ENCODE data around the gene C5orf47.

DNA sequence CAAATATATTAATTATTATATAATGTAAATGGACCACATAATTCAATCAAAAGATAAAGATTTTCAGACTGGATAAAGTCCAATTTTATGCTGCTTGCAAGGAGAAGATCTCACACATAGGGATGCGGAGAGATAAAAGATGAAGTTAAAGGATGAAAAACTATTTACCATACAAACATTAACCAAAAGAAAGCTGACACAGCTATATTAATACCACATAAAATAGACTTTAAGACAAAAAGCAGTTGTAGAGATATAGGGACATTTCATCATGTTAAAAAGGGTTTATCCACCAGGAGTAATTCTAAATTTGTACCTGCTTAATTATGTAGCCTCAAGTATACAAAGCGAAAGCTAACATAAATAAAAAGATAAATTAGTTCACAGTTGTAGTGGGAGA lies 41.3 kb downstream of the C5orf47 start:
- TF ChIP-seq, protein P1, sequence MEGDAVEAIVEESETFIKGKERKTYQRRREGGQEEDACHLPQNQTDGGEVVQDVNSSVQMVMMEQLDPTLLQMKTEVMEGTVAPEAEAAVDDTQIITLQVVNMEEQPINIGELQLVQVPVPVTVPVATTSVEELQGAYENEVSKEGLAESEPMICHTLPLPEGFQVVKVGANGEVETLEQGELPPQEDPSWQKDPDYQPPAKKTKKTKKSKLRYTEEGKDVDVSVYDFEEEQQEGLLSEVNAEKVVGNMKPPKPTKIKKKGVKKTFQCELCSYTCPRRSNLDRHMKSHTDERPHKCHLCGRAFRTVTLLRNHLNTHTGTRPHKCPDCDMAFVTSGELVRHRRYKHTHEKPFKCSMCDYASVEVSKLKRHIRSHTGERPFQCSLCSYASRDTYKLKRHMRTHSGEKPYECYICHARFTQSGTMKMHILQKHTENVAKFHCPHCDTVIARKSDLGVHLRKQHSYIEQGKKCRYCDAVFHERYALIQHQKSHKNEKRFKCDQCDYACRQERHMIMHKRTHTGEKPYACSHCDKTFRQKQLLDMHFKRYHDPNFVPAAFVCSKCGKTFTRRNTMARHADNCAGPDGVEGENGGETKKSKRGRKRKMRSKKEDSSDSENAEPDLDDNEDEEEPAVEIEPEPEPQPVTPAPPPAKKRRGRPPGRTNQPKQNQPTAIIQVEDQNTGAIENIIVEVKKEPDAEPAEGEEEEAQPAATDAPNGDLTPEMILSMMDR (IDR thresholded peaks at IDR 0.05) = no peak
- TF ChIP-seq POLR2AphosphoS5 (IDR thresholded peaks at IDR 0.05) = no peak
- no peak for TF ChIP-seq POLR2A (IDR thresholded peaks at IDR 0.05)

All from prostate gland (tissue), 2 donors.